GM20000 (cell line): ENCODE results near the gene CCDC91.
"Not testable (repeated sequence)": the region's sequence is repeated elsewhere in the genome, so short reads cannot be mapped to it uniquely, and the experiment has no call there.

Experiments
- DNase-seq: peaks from one replicate; pipeline ENCODE4 v3.0.0; 2012; ENCODE audit warnings: low spot score
- CTCF ChIP-seq: IDR thresholded peaks from 2 replicates; pipeline ENCODE4 v1.5.1; 2012; ENCODE audit warnings: mild to moderate bottlenecking, control low read depth; ENCODE audit errors: extremely low read depth, missing control alignments

CCDC91 gene

GRCh38 chr12:28180786-28181185, 9.5 kb upstream of the CCDC91 start:
- TF ChIP-seq CTCF: no peak

GRCh38 chr12:28184375-28184774, 5.9 kb upstream of the CCDC91 start:
- DNase-seq: no peak
- no peak for TF ChIP-seq CTCF

More at GRCh38 chr12:28180786-28181185, 9.5 kb upstream of the CCDC91 start:
- DNase-seq: no peak

- no peak for TF ChIP-seq CTCF
- no peak for DNase-seq
Measured at GRCh38 chr12:28186500-28186899, 3.8 kb upstream of the CCDC91 start.

GRCh38 chr12:28189784-28190320, 404 bp upstream of the CCDC91 start:
- TF ChIP-seq CTCF: no peak

GRCh38 chr12:28191051-28192048, 1.1 kb downstream of the CCDC91 start:
- no peak for DNase-seq

More at GRCh38 chr12:28189784-28190320, 404 bp upstream of the CCDC91 start:
- DNase-seq: no peak

GRCh38 chr12:28192125-28192524, 1.9 kb downstream of the CCDC91 start:
- no peak for TF ChIP-seq CTCF
- DNase-seq: no peak

More at GRCh38 chr12:28191051-28192048, 1.1 kb downstream of the CCDC91 start:
- TF ChIP-seq CTCF: no peak

- DNase-seq: not testable (repeated sequence)
Measured at GRCh38 chr12:28194621-28195020, 4.4 kb downstream of the CCDC91 start.

- DNase-seq: not testable (repeated sequence)
Measured at GRCh38 chr12:28201136-28201535, 10.9 kb downstream of the CCDC91 start.
